Muscle of leg (tissue), 11 donors: ENCODE data around the gene DKKL1. TPM values are rescaled to one million over a fixed set of nuclear protein-coding genes. Genes with fewer than 3 reads are reported as not detected.

Experiments
- DNase-seq: peaks from one replicate; pipeline ENCODE4 v3.0.0; 2013
- H3K27ac ChIP-seq: one replicate; pipeline ENCODE4 v1.5.1; 2013; ENCODE audit warnings: mild to moderate bottlenecking, low read length, control low read depth
- H3K27me3 ChIP-seq: one replicate; pipeline ENCODE4 v1.6.1; 2013; ENCODE audit warnings: low read length; ENCODE audit not compliant: control insufficient read depth, insufficient read depth
- H3K36me3 ChIP-seq: one replicate; pipeline ENCODE4 v1.6.1; 2013; ENCODE audit warnings: low read length; ENCODE audit not compliant: control insufficient read depth, insufficient read depth
- H3K4me1 ChIP-seq: one replicate; pipeline ENCODE4 v1.6.1; 2013; ENCODE audit warnings: low read length; ENCODE audit not compliant: control insufficient read depth, insufficient read depth
- H3K4me3 ChIP-seq: one replicate; pipeline ENCODE4 v1.5.1; 2013; ENCODE audit warnings: low read length, control low read depth
- H3K9me3 ChIP-seq: replicated peaks from 2 replicates; pipeline ENCODE4 v1.6.1; 2013; ENCODE audit warnings: low read depth, low read length; ENCODE audit not compliant: control insufficient read depth
- WGBS: methylation state at CpG from one replicate; pipeline ENCODE4 v1.1.5; 2013; ENCODE audit warnings: missing lambda C conversion rate; ENCODE audit not compliant: insufficient coverage; 5-methylcytosine and 5-hydroxymethylcytosine counted together
- polyA plus RNA-seq, 8 donors: library from polyadenylated mRNA; unstranded; fragments of 120-200 nt; gene quantifications; one replicate each; pipeline versions ENCODE4 v1.2.1 to v1.2.3, GENCODE V29; 2013; ENCODE audit warnings: inconsistent platforms in 1 of 8, low replicate concordance in 1 of 8; ENCODE audit not compliant: insufficient read length in 8 of 8, insufficient read depth in 1 of 8
- total RNA-seq: library from RNA; stranded (reverse); fragments of 120-200 nt; gene quantifications from one replicate; pipeline ENCODE4 v1.2.4, GENCODE V29; 2013

The DKKL1 gene
- total and polyA plus RNA-seq, 9 donors = 1.4 to 4.0 (median 3.0) TPM

DNA sequence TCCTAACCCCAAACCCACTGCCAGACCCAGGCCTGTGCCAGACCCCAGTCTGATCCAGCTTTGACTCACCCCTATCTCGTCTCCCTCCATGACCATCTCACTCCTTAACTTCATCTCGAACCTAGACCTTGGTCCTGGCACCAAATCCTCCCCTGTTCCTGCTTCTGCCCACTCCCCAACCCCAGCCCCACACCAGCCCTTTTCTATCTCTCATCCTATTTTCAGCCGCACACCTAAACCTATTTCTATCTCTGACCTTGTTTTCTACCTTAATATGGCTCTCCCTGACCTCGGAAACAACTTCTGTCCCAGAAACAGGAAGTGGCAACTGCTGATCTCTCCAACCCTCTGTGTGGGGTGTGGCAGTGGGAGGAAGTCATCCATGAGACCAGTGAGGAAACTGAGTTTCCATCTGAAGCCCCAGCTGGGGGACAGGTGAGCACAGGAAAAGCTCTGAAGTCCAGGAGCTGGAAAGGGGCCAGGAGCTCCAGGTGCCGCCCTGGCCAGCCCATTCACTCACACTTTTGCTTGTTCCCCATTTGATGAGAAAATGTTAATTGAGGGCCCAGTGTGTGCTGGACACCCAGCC is 45.9 kb downstream of the DKKL1 start:
- Histone ChIP-seq H3K4me1 (peaks cover 20% of the 10 kb centered on the region), H3K9me3 (no peaks in the 10 kb centered on the region), H3K36me3 (no peaks in the 10 kb centered on the region), H3K27ac (no peak overlapping the region), H3K4me3 (no peak overlapping the region), H3K27me3 (peaks cover 2% of the 10 kb centered on the region)
- DNase-seq = peak; percentile 36
- 80% methylated on average over 3 of the region's 5 CpGs for WGBS

DNA sequence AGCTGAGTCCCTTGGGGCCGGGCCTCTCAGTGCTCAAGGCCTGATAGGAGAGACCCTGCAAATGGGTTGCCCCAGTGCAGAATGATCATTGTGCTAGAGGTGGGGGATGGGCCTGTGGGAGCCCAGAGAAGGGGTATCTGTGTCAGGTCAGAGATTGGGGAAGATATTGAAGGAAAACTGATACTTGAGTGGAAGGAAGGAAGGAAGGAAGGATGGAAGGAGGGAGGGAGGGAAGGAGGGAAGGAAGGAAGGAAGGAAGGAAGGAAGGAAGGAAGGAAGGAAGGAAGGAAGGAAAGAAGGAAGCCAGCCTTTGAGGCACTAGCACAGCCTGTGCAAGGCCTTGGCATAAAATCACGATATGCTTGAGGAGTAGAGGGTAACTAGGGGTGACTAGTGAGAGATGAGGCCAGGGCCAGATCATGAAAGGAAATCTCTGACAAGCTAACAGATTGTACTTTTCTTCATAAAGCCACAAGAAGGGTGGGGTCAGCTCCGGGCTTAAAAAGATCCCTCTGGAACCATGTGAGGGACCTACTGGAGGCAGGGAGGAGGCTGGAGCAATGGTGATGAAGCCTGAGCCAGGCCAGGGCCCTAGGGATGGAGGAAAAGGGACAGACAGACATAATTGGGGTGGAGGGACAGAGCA is 48.1 kb downstream of the DKKL1 start:
- Histone ChIP-seq H3K27ac (no peak overlapping the region), H3K36me3 (no peaks in the 10 kb centered on the region), H3K27me3 (peaks cover 7% of the 10 kb centered on the region), H3K9me3 (no peaks in the 10 kb centered on the region), H3K4me3 (no peak overlapping the region), H3K4me1 (peaks cover 20% of the 10 kb centered on the region)
- no peak for DNase-seq
- 57% methylated on average over 2 of the region's 3 CpGs for WGBS

DNA sequence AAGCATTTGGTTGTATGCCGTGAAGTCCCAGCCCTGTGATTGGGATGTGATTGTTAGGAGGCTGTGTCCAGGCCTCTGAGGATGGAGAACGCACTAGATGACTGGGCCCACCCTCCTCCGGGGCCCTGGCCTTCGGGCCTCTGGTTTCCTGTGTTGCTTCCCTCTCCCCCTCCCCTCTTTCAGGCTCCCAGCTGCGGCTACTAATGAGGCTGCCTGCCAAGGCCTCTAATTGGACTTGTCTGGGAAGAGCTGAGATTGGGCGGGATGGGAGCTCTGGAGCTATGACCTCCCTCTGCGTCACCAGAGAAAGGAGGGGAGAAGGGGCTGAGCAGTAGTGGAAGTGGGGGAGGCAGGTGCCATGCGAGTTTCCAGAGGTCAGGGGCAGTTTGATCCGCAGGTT is 49.7 kb downstream of the DKKL1 start:
- H3K9me3 ChIP-seq = no peaks in the 10 kb centered on the region
- DNase-seq = peak; percentile 90
- peak overlapping the region; percentile 65 for H3K27ac ChIP-seq
- no peaks in the 10 kb centered on the region for H3K36me3 ChIP-seq
- H3K27me3 ChIP-seq = peaks cover 22% of the 10 kb centered on the region
- peaks cover 20% of the 10 kb centered on the region for H3K4me1 ChIP-seq
- 36% methylated on average over 5 of the region's 9 CpGs for WGBS
- no peak overlapping the region for H3K4me3 ChIP-seq

DNA sequence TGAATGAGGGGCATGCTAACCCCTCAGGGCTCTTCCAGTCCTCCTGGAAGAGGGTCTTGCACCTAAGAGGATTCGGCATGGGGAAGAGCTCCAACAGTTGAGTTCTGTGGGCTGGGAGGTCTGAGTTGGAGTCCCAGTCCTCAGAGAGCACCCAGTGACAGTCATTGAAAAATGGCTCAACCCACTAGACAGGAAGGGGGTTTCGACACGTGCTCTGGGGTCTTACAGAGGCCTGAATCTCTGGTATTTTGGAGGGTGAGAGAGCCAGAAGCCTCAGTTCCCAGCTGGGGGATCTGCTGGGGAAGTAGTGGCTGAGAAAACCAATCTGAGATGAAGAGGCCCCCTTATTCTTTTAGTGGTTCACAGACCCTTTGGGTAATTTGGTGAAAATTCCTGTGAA is 50.6 kb downstream of the DKKL1 start:
- Histone ChIP-seq H3K36me3 (no peaks in the 10 kb centered on the region), H3K4me3 (no peak overlapping the region), H3K9me3 (no peaks in the 10 kb centered on the region), H3K27ac (no peak overlapping the region), H3K27me3 (peaks cover 31% of the 10 kb centered on the region), H3K4me1 (peaks cover 17% of the 10 kb centered on the region)
- 73% methylated on average over 3 of the region's 3 CpGs for WGBS
- DNase-seq = no peak

GRCh38 chr19:49415102-49415809 is 51.6 kb downstream of the DKKL1 start:
- H3K27ac ChIP-seq = no peak overlapping the region
- 52% methylated on average over 8 of the region's 15 CpGs for WGBS
- no peaks in the 10 kb centered on the region for H3K36me3 ChIP-seq
- no peaks in the 10 kb centered on the region for H3K9me3 ChIP-seq
- peaks cover 17% of the 10 kb centered on the region for H3K4me1 ChIP-seq
- H3K27me3 ChIP-seq = peaks cover 39% of the 10 kb centered on the region
- no peak for DNase-seq
- H3K4me3 ChIP-seq = no peak overlapping the region

DNA sequence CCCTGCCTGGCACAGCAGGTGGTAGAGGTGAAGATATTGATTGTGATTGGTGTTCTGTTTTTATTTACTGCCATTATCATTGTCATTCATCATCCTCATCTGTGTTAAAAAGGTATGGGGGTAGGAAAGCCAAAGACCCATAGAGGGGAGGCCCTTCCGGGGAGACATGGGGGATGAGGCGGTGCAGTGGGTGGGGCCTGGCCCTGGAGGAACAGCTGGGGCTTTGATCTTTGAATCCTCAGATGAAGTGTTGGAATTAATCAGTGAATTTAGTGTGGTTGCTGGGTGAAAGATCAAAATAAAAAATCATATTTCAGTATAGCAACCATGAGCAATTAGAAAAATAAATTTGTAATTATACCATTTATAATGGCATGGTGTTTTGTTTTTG is 52.1 kb downstream of the DKKL1 start:
- Histone ChIP-seq H3K36me3 (no peaks in the 10 kb centered on the region), H3K27me3 (peaks cover 44% of the 10 kb centered on the region), H3K4me3 (no peak overlapping the region), H3K4me1 (peaks cover 17% of the 10 kb centered on the region), H3K27ac (no peak overlapping the region), H3K9me3 (no peaks in the 10 kb centered on the region)
- DNase-seq = no peak
- no CpG with 5 or more reads among the region's 2 CpGs for WGBS

DNA sequence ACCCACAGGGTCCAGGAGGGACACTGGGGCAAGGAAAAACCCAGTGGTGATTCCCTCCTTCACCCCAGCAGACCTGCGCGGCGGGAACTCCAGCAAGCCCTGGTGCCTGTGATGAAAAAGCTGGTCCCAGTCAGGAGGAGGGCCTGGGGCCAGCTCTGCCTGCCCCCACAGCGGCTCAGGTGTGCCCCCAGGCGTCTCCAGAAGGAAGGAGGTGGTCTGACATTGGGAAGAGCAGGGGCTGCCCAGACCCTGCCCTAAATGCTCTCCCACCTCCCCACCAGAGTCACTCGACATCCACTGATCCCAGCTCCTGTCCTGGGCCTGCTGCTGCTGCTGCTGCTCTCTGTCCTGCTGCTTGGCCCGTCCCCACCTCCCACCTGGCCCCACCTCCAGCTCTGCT is 53.4 kb downstream of the DKKL1 start:
- Histone ChIP-seq H3K27me3 (peaks cover 55% of the 10 kb centered on the region), H3K4me1 (peaks cover 21% of the 10 kb centered on the region), H3K27ac (no peak overlapping the region), H3K4me3 (no peak overlapping the region), H3K36me3 (no peaks in the 10 kb centered on the region), H3K9me3 (no peaks in the 10 kb centered on the region)
- no peak for DNase-seq
- 26% methylated on average over 2 of the region's 7 CpGs for WGBS

GRCh38 chr19:49418511-49418910 is 54.8 kb downstream of the DKKL1 start:
- 100% methylated on average over 1 of the region's 5 CpGs for WGBS
- Histone ChIP-seq H3K27me3 (peaks cover 69% of the 10 kb centered on the region), H3K36me3 (no peaks in the 10 kb centered on the region), H3K4me1 (peaks cover 21% of the 10 kb centered on the region), H3K4me3 (no peak overlapping the region), H3K27ac (no peak overlapping the region), H3K9me3 (no peaks in the 10 kb centered on the region)
- no peak for DNase-seq

DNA sequence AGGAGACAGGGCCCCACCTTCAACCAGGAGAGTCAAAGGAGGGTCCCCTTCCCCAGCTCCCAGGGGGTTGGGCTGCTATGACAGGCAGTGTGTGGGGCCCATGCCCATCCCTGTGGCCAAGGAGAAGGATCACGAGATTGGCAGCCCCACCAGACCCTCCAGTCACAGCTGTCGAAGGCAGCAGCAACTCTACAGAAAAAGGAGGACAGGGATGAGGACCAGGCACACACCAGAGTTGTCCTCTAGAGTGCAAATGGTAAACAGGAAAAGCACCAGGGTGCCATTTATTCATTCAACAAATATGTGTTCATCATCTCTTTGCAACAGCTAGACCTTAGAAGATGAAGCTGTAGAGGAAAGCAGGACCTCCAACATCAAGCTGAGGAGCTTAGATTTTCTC is 55.5 kb downstream of the DKKL1 start:
- Histone ChIP-seq H3K27me3 (peaks cover 76% of the 10 kb centered on the region), H3K36me3 (no peaks in the 10 kb centered on the region), H3K9me3 (no peaks in the 10 kb centered on the region), H3K4me1 (peaks cover 15% of the 10 kb centered on the region), H3K27ac (no peak overlapping the region), H3K4me3 (no peak overlapping the region)
- 80% methylated on average over 1 of the region's 2 CpGs for WGBS
- DNase-seq = no peak

- peaks cover 87% of the 10 kb centered on the region for H3K27me3 ChIP-seq
- 56% methylated on average over 2 of the region's 2 CpGs for WGBS
Observed at GRCh38 chr19:49420227-49420626, 56.5 kb downstream of the DKKL1 start.

More at GRCh38 chr19:49420227-49420626, 56.5 kb downstream of the DKKL1 start:
- Histone ChIP-seq H3K9me3 (no peaks in the 10 kb centered on the region), H3K27ac (no peak overlapping the region), H3K36me3 (no peaks in the 10 kb centered on the region), H3K4me3 (no peak overlapping the region), H3K4me1 (peaks cover 15% of the 10 kb centered on the region)
- no peak for DNase-seq
